ENCODE results near the gene ZNF688. TPM values are rescaled to one million over a fixed set of nuclear protein-coding genes. Genes with fewer than 3 reads are reported as not detected.
A peak's percentile ranks its signal among the peaks of the same experiment; 100 is the strongest.

Gene ZNF688
- total RNA-seq, 1 experiment from 2014 or later = 3.1 TPM

GRCh38 chr16:30585400-30586191, 14.1 kb upstream of the ZNF688 start, which contains the start of gene ZNF785:
Gene ZNF785 (minus strand): TSS chr16:30585697. CDS start chr16:30585611, 86 bp downstream.
- peak; percentile 96 for DNase-seq (ENCODE audit: low spot score)

- DNase-seq (ENCODE audit: low spot score) = no peak
These were observed 13.5 kb upstream of the ZNF688 start for GRCh38 chr16:30585022-30585399.

DNA sequence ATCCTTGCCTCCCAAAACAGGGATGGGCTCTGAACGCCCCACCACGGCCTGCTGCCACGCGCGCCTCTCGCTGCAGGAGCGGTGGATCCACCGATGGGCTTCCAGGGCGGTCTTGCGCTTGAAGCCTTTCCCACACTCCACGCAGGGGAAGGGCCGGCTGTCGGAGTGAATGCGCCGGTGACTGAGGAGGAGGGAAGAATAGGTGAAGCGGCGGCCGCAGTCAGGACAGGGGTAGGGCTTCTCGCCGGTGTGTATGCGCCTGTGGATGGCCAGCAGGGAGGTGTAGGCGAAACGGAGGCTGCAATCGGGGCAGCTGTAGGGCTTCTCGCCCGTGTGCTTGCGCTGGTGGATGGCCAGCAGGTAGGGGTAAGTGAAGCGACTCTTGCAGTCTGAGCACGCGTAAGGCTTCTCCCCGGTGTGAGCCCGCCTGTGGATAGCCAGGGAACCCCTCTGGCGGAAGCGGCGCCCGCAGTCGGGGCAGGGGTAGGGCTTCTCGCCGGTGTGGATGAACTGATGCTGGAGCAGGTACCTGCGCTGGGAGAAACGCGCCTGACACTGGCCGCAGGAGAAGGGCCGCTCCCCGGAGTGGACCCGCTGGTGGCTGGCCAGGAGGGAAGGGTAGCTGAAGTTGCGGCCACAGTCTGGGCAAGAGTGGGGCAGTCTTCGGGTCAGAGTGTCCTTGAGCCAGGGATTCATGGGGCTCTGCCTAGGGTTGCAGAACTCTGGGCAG, 11.3 kb upstream of the ZNF688 start:
- DNase-seq (ENCODE audit: low spot score) = no peak

- DNase-seq (ENCODE audit: low spot score) = no peak
These were observed 9.9 kb upstream of the ZNF688 start for GRCh38 chr16:30581457-30581856.

- no peak for DNase-seq (ENCODE audit: low spot score)
These were observed 3.2 kb upstream of the ZNF688 start for GRCh38 chr16:30574678-30575077.

- DNase-seq (ENCODE audit: low spot score) = no peak
These were observed 674 bp downstream of the ZNF688 start for GRCh38 chr16:30570636-30571444.

DNA sequence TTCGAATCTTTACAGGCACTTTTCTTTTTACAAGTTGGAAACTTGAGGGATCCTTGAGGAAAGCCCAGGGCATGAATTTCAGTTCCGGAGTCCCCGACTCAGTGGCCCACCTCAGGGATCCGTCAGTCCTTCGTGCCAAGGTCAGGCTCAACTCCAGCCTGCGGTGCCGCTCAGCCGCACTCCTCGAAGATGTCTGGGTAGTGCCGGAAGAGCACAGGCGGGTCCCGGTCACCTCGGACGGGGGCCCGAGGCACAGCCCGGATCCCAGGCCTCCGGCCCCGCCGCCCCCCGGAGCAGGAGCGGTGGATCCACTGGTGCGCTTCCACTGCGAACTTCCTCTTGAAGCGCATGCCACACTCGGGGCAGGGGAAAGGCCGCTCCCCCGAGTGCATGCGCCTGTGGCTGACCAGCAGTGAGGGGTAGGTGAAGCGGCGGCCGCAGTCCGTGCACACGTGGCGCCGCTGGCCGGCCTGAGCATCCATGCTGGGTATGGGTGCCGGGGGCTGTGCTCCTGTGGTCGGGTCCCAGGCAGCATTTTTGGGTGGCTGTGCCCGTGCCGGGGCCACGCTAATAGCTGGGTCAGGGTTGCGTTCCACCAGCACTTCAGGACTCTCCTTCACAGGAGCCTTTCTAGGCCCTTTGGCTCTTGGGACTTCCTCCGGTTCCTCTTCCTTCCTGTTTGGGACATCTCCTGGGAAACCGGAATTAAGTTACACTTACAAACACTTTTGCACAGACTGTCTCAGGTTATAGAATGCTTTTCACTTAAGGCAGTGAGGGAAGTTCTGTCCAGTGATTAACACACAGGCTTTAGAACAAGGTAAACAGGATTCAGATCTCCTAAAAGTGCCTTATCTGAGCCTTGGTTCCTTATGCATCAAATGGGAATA, 1.5 kb downstream of the ZNF688 start:
- no peak for DNase-seq (ENCODE audit: low spot score)

- DNase-seq (ENCODE audit: low spot score) = no peak
These were observed 2.2 kb downstream of the ZNF688 start for GRCh38 chr16:30569281-30569680.

- DNase-seq (ENCODE audit: low spot score) = peak; percentile 62
These were observed 3.4 kb downstream of the ZNF688 start for GRCh38 chr16:30567991-30568638.

DNA sequence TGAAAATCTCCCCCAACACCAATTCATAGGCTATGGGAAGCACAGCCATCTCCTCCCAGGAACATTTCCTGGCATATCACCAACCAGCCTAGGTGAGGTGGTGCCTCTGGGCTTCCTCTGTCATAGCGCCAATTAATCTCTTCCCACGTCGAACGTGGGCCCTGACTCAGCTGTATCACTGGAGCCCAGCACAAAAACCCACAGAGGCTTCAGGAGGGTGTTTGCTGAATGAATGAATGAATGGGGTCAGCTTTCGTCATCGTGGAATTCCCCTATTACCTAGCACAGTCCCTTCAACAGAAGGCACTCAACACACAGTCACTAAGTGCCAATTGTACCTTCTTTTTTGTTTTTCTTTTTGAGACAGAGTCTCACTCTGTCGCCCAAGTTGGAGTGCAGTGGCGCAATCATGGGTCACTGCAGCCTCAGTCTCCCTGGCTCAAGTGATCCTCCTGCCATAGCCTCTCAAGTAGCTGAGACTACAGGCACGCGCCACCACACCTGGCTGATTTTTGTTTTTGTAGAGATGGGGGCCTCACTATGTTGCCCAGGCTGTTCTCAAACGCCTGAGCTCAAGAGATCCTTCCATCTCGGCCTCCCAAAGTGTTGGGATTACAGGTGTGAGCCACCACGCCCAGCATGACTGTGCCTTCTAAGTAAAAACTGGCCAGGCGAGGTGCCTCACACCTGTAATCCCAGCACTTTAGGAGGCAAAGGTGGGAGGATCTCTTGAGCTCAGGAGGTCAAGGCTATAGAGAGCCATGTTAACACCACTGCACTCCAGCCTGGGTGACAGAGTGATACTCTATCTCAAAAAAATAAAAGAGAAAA, 4.1 kb downstream of the ZNF688 start:
- no peak for DNase-seq (ENCODE audit: low spot score)

DNA sequence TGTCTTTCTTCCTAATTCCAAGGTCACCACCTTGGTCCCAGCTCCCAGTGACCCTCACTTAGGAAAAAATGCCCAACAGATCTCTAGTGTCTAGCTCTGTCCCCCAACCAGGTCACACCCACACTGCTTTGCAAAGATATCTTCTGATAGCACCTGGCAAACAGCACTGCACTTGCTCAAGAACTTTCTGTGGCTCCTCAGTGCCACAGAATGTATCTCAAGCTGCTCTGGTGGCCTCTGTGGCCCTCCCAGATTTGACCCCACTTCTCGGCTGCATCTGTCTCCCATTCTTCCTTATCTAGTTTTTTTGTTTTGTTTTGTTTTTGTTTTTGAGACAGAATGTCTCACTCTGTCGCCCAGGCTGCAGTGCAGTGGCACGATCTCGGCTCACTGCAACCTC, 5.0 kb downstream of the ZNF688 start:
- no peak for DNase-seq (ENCODE audit: low spot score)

GRCh38 chr16:30565984-30566383, 5.5 kb downstream of the ZNF688 start:
- DNase-seq (ENCODE audit: low spot score) = no peak

DNA sequence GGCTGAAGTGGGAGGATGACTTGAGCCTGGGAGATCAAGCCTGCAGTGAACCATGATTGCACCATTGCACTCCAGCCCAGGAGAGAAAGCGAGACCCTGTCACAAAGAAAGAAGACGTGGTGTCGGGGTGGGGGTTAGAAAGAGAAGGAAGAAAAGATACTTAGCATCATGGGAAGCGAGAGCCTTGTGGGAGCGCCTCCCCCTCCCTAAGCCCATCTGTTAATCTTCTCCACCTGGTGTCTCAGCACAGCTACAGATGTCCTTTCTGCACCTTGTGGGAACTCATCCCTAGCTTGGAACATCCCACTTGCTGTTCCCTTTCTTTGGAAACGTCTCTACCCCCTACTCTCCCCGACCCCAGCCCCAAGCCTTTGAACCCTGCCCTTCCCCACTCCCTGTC, 6.0 kb downstream of the ZNF688 start:
- DNase-seq (ENCODE audit: low spot score) = no peak

DNA sequence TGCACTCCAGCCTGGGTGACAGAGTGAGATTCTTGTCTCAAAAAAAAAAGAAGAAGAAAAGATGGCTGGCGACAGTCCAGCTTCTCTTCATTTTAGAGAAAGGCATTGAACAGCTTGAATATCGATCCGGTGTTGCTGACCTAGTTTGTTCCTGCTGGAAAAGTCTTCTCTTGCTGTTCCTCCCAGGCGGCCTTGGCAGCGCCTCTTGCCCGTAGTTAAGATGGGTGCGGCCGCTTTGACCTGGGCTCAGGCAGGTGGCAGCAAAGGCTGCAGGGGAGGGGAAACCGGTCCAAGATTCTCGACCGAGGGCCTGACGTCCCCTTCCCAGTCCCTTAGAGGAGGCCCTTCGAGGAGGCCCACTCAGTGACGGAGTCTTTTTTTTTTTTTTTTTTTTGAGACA, 9.5 kb downstream of the ZNF688 start:
- DNase-seq (ENCODE audit: low spot score) = no peak

DNA sequence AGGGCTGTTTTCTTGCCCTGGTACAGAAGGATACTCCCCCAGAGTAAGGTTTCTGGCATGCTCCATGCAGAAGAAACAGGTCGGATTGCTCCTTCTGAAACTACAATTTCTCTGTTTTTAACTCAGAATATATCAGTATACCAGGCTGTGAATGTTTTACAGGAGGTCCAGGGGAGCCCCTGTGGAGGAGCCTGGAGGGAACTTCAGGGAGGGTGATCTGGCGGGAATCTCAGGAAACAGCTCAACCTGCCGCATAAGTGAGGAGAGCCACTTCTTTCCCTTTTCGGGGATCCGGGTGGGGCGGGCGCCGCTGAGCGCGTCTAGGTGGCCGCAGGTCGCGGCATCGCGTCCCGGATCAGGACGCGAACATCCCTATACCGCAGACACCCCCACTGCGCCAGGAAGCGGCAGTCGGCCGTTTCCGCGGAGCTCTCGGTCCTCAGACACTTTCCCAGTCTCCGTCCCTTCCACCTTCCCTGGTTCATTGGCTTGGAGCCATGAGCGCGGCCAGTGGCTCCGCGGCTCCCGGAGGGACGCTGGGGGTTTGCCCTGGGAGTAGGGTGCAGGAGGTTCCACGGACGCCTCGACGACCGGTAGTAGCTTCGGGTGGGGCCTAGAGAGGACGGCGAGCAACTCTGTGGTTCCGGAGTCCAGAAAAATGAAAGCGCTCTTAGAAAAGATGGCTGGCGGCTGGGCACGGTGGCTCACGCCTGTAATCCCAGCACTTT, 10.3 kb downstream of the ZNF688 start:
- no peak for DNase-seq (ENCODE audit: low spot score)

GRCh38 chr16:30559690-30560089, 11.8 kb downstream of the ZNF688 start:
- no peak for DNase-seq (ENCODE audit: low spot score)

DNA sequence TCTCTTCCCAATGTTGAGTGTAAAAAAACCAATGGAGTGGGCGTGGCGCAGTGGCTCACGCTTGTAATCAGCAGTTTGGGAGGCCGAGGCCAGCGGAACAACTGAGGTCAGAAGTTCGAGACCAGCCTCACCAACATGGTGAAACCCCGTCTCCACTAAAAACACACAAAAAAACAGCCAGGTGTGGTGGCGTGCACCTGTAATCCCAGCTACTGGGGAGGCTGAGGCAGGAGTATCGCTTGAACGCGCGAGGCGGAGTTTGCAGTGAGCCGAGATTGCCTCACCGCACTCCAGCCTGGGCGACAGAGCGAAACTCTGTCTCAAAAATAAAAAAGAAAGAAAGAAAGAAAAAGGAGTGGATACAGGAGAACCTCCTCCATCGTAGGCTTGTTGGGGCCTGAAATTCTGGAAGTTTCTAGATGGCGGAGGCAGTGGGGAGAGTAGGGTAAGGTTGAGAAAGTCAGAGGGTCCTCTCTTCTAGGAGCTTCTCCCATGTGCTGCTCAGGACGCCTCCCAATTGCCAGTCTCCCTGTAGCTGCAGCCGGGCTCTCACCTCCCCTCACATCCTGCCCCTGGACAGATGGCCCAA, 12.6 kb downstream of the ZNF688 start:
- no peak for DNase-seq (ENCODE audit: low spot score)

DNA sequence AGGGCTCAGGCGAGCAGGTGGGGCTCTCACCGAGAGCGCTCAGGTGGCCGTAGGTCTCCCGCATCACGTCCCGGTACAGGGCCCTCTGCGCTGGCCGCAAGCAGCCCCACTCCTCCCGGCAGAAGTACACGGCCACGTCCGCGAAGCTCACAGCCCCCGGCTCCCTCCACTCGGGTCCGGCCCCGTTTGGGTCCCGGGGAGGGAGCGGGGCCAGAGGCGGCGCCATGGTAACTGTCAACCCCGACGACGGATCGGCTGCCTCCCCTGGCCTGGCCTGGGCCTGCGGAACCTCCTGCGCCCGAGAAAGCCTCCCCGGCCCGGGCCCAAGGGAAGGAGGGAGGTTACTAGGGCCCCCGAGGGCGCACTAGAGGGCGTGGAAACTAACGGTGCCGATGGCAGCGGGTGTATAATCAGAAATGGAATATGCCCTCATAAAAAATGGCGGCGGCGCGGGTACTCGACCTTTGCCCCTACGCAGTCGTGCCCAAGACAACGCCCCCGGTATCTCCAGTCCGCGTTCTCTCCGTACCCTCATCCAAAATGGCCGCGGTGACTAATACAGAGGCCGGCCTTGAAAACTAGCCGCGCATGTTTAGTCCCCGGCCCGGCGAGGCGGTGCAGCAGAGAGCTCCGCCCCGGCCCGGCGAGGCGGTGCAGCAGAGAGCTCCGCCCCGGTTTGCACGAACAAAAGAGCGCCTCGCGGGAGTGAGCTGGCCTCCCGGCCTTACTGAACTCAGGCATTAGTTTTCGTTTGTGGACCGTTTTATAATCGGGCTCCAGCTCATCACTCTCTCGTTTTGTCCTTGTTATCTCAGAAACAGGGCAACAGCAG, 13.3 kb downstream of the ZNF688 start, which contains the start of gene ZNF764:
TSS of gene ZNF764 (minus strand) at position 418 of the 832 bp plus-strand sequence. CDS start at position 226, 192 bp downstream.
- peak; percentile 96 for DNase-seq (ENCODE audit: low spot score)
